DOHH2 (cell line): ENCODE measurements around the gene DNAH11.

ENCODE experiments used
- H3F3A ChIP-seq: fragments of 200-600 bp; sonication (generic), shearing (Covaris generic); 2 replicates; pipeline ENCODE4 v1.6.0; 2016; ENCODE audit warnings: antibody characterized with exemption, mild to moderate bottlenecking; ENCODE audit not compliant: control insufficient read depth, insufficient read depth
- H3K27ac ChIP-seq: fragments of 200-600 bp; sonication (generic); 2 replicates; pipeline ENCODE4 v1.5.1; 2014; ENCODE audit warnings: low read depth, mild to moderate bottlenecking, low read length, moderate library complexity
- H3K27me3 ChIP-seq: fragments of 200-600 bp; sonication (generic); 2 replicates; pipeline ENCODE4 v1.6.1; 2014; ENCODE audit warnings: mild to moderate bottlenecking, low read length, mixed read lengths; ENCODE audit not compliant: control insufficient read depth
- H3K36me3 ChIP-seq: fragments of 200-600 bp; sonication (generic); 2 replicates; pipeline ENCODE4 v1.6.1; 2014; ENCODE audit warnings: mild to moderate bottlenecking, low read length, moderate library complexity, mixed read lengths; ENCODE audit not compliant: control insufficient read depth
- H3K4me1 ChIP-seq: fragments of 200-600 bp; sonication (generic); 2 replicates; pipeline ENCODE4 v1.6.1; 2014; ENCODE audit warnings: mild to moderate bottlenecking, low read length, mixed read lengths; ENCODE audit not compliant: control insufficient read depth
- H3K4me2 ChIP-seq: fragments of 200-600 bp; sonication (generic); 2 replicates; pipeline ENCODE4 v1.6.0; 2014; ENCODE audit warnings: mild to moderate bottlenecking, low read length, moderate library complexity
- H3K4me3 ChIP-seq: fragments of 200-600 bp; sonication (generic); 2 replicates; pipeline ENCODE4 v1.5.1; 2014; ENCODE audit warnings: mild to moderate bottlenecking, low read length, mixed read lengths
- H3K79me2 ChIP-seq: fragments of 200-600 bp; sonication (generic); 2 replicates; pipeline ENCODE4 v1.6.1; 2014; ENCODE audit warnings: mild to moderate bottlenecking, low read length, mixed read lengths; ENCODE audit not compliant: control insufficient read depth
- H3K9me2 ChIP-seq: fragments of 200-600 bp; sonication (generic); replicated peaks from 2 replicates; pipeline ENCODE4 v1.6.1; 2014; ENCODE audit warnings: mild to moderate bottlenecking, low read length, mixed read lengths; ENCODE audit not compliant: control insufficient read depth
- H3K9me3 ChIP-seq: fragments of 200-600 bp; sonication (generic); 2 replicates; pipeline ENCODE4 v1.6.1; 2014; ENCODE audit warnings: antibody characterized with exemption, low read length, mixed read lengths; ENCODE audit not compliant: control insufficient read depth, insufficient read depth
- H4K20me1 ChIP-seq: fragments of 200-600 bp; sonication (generic); 2 replicates; pipeline ENCODE4 v1.6.0; 2014; ENCODE audit warnings: low read depth, mild to moderate bottlenecking, antibody characterized with exemption, low read length, moderate library complexity; ENCODE audit not compliant: control insufficient read depth, insufficient read depth
- CTCF ChIP-seq: fragments of 200-600 bp; sonication (generic); IDR thresholded peaks from one replicate; pipeline ENCODE4 v1.5.1; 2014; ENCODE audit warnings: antibody characterized with exemption, mild to moderate bottlenecking, low read depth, low read length; ENCODE audit not compliant: poor library complexity, severe bottlenecking
- EZH2phosphoT487 ChIP-seq: fragments of 200-600 bp; sonication (generic); IDR thresholded peaks from 2 replicates; pipeline ENCODE4 v1.6.1; 2017; ENCODE audit warnings: borderline replicate concordance, mild to moderate bottlenecking, antibody characterized with exemption, low read length, moderate library complexity, mixed read lengths

Gene DNAH11

GRCh38 chr7:21641546-21641945 lies 98.7 kb downstream of the DNAH11 start:
- no peaks in the 10 kb centered on the region for H3K79me2 ChIP-seq
- H3K4me1 ChIP-seq: no peaks in the 10 kb centered on the region
- no peaks in the 10 kb centered on the region for H3K9me2 ChIP-seq
- no peak overlapping the region for H3K4me2 ChIP-seq
- no peaks in the 10 kb centered on the region for H3K36me3 ChIP-seq
- no peak overlapping the region for H3K27ac ChIP-seq
- H4K20me1 ChIP-seq: no peaks in the 10 kb centered on the region
- H3K4me3 ChIP-seq: no peak overlapping the region
- 0 out of 2 replicates have a peak, but pooled peaks cover 6% of the 10 kb centered on the region for H3K27me3 ChIP-seq
- TF ChIP-seq EZH2phosphoT487: no peak
- TF ChIP-seq CTCF: no peak
- no peaks in the 10 kb centered on the region for H3K9me3 ChIP-seq
- no peaks in the 10 kb centered on the region for H3F3A ChIP-seq

GRCh38 chr7:21642422-21642821 lies 99.6 kb downstream of the DNAH11 start:
- TF ChIP-seq CTCF: no peak
- TF ChIP-seq EZH2phosphoT487: no peak
- no peaks in the 10 kb centered on the region for H3K79me2 ChIP-seq
- no peak overlapping the region for H3K4me2 ChIP-seq
- no peaks in the 10 kb centered on the region for H3K9me3 ChIP-seq
- no peaks in the 10 kb centered on the region for H3F3A ChIP-seq
- H3K9me2 ChIP-seq: no peaks in the 10 kb centered on the region
- no peak overlapping the region for H3K4me3 ChIP-seq
- no peaks in the 10 kb centered on the region for H3K4me1 ChIP-seq
- 0 out of 2 replicates have a peak, but pooled peaks cover 6% of the 10 kb centered on the region for H3K27me3 ChIP-seq
- no peaks in the 10 kb centered on the region for H3K36me3 ChIP-seq
- no peak overlapping the region for H3K27ac ChIP-seq
- H4K20me1 ChIP-seq: no peaks in the 10 kb centered on the region

- Histone ChIP-seq H3K27me3 (no peaks in the 10 kb centered on the region), H3K4me3 (no peak overlapping the region), H3K79me2 (no peaks in the 10 kb centered on the region), H3K9me3 (no peaks in the 10 kb centered on the region), H3K4me1 (no peaks in the 10 kb centered on the region), H3K9me2 (no peaks in the 10 kb centered on the region), H3K4me2 (no peak overlapping the region), H3F3A (no peaks in the 10 kb centered on the region), H4K20me1 (no peaks in the 10 kb centered on the region), H3K27ac (no peak overlapping the region), H3K36me3 (no peaks in the 10 kb centered on the region)
- TF ChIP-seq EZH2phosphoT487 (no peak), CTCF (no peak)
These were observed 108.9 kb downstream of the DNAH11 start for GRCh38 chr7:21651697-21652096.

- no peak for TF ChIP-seq CTCF
- no peak for TF ChIP-seq EZH2phosphoT487
- no peak overlapping the region for H3K4me3 ChIP-seq
- no peaks in the 10 kb centered on the region for H3F3A ChIP-seq
- no peak overlapping the region for H3K27ac ChIP-seq
- no peaks in the 10 kb centered on the region for H3K27me3 ChIP-seq
- no peak overlapping the region for H3K4me2 ChIP-seq
- H3K36me3 ChIP-seq: no peaks in the 10 kb centered on the region
- no peaks in the 10 kb centered on the region for H3K9me3 ChIP-seq
- no peaks in the 10 kb centered on the region for H3K9me2 ChIP-seq
- no peaks in the 10 kb centered on the region for H3K79me2 ChIP-seq
- no peaks in the 10 kb centered on the region for H4K20me1 ChIP-seq
- no peaks in the 10 kb centered on the region for H3K4me1 ChIP-seq
These were observed 110.8 kb downstream of the DNAH11 start for GRCh38 chr7:21653623-21654022.
